HG02870 (cell line): ENCODE results near the gene REM1.
"Not testable (repeated sequence)": the region's sequence is repeated elsewhere in the genome, so short reads cannot be mapped to it uniquely, and the experiment has no call there.

ENCODE experiments used
- ATAC-seq: cut with Tn5 transposase; IDR thresholded peaks from one replicate; pipeline ENCODE4 v1.9.1; 2021; ENCODE audit warnings: mild to moderate bottlenecking, moderate library complexity; ENCODE audit not compliant: unreplicated experiment

REM1 gene

DNA sequence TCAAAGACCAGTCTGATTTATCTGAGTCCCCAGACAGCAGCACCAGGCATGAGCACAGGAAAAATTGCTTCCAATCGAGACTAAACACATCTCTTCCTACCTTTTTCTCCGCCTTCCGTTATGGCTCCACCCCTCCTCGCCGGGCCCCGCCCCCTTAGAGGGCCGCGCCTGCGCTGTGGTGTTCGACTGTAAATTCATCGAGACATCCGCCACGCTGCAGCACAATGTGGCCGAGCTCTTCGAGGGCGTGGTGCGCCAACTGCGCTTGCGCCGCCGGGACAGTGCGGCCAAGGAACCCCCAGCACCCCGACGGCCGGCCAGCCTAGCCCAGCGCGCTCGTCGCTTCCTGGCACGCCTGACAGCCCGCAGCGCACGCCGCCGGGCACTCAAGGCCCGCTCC is 8.9 kb downstream of the REM1 start:
- ATAC-seq, result no peak

DNA sequence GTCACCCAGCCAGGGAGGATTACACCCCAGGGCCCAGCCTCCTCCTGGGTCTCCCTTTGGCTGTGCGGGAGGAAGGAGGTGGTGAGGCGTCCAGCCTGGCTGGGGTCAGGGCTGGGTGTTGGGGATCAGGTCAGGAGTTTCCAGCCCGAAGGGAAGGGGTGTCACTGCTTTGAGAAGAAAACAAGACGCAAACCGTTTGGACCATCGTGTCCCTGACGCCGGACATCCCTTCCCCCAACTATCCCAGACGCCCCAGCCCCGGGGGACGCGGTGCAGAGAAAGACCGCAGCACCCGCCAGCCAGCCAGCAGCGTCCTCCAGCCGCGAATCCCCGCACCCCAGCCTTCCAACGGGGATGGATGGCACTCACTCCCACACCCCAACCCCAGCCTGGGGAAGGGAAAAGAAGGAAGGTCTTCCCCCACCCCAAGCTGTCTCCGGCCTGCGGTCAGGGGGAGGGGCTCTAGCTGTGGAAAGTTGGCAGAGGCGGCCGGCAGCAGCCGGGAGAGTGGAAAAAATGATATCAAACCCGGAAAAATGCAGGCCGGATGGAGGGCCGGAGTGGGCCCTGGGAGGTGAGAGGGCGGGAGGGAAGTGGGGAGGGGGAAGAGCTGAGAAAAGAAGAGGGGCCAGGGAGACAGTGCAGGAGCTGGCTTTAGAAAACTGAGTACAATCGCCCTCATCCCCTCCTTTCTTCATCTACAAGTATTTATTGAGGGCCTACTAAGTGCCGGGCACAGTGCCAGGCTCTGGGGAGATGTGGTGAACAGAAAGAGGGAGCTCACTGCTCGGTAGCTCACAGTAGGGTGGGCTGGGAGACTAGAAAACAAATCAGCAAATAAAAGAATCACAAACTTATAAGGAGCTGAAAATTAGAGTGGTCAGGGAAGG is 10.6 kb downstream of the REM1 start:
- no peak for ATAC-seq

DNA sequence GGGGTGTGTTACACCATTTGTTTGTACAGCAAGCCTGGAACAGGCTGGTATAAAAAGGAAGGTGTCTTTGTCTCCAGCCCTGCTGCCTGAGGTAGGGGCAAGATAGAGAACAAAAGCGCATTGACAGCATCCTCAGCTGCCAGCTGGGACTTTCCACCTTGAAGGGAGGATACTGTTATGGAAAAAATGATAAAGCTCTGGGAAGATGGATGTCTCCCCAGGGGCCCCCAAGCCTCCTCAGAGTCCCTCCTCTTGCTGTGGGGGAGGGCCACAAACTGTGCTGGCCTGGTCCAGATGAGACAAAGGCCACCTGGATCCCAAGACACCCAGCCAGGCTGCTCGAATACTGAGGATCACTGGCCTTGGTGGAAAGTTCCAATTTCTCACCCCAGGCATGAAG is 13.0 kb downstream of the REM1 start:
- no peak for ATAC-seq

DNA sequence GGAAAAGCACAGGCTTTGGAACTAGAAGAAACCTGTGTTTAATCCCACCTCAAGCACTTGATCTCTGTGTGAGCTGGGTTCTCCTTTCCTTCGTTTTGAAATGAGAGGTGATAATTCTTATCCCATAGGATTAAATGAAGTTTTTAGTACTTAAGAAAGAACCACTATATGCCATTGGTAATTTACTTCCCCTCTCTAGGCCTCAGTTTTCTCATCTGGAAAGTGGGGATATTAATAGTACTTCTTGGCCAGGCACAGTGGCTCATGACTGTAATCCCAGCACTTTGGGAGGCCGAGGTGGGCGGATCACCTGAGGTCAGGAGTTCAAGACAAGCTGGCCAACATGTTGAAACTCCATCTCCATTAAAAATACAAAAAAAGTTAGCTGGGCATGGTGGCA is 14.1 kb downstream of the REM1 start:
- no peak for ATAC-seq

DNA sequence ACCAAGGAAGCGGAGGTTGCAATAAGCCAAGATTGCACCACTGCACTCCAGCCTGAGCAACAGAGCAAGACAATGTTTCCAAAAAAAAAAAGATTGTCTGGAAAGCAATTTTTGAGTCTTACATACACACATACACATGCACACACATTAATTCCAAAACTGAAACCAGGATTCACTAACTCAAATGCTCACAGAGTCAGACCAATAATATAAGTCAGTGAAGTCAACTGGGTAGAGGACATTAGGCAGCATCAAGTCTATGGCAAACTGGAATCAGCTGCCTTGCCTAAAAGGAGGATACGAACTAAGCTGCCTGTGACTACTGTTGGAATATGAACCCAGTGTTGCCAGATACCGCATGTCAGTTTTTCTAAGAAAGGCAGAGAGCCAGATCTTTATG is 15.7 kb downstream of the REM1 start:
- no peak for ATAC-seq

DNA sequence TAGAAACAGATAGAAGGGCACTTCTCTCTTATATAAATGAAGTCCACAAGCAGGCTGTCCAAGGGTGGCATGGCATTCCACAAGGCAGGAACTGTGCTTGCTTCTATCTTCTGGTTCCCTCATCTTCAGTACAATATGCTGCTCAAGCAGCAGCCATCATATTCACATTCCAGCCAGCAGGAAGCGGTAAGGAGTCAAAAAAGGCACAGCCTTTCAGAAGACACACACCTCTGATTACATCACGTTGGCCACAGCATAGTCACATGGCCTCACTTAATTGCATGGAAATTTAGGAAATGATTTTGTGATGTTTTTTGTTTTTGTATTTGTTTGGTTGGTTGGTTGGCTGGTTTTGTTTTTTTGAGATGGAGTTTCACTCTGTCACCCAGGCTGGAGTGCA is 19.0 kb downstream of the REM1 start:
- no peak for ATAC-seq

DNA sequence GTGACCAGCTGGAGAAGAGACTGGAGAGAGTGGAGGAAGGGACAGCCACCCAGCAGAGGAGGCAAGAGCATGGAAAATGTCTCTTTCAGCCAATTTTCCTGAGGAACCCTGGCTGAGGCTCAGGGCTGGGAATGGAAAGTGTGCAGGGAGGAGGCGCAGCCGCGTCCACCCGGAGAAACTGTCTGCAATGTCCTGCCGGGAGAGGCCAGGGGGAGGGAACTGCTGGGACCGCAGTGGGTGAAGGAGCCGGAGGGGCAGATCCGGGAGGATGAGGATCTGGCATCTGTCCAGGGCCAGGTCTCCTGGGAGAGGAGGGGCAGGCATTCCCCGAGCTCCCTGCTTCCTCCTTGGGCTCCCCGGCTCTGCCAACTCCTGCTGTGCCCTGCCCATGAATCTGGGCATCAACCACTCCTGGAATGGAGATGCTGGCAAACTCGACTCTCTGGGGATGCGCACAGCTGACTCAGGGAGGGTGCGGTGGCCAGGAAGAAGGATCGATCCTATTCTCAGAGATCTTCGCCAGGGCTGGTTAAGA is 21.7 kb downstream of the REM1 start:
- ATAC-seq, result no peak

DNA sequence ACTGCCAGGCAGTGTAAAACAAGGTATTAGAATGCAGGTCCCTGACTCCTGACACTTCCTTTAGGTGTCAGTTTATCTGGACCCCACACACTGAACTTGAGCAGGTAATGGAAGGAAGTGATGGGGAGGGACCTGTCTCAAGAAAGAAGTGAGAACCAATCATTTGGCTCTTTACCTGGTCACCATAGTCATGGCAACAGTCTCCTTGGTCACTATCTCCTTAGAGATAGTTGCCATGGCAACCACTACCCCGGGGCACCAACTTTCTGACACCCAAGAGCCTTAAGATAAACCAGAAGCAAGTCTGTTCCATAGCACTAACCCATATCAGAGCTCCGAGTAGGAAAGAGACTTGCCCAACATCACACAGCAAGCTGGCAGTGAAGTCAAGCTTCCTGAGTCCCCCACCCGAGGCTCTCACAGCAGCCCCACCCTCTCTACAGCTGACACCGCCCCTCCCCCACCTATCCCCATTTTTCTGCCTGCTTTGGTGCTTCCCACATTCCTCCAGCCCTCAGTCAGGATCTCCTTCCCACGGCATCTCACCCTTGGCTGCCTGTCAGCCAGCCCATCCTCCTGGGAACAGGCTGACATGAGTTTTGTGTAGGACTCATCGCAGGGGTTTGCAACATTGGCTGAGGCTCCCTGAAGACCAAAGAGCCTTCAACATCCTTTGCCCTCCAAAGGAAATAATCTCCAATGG is 22.9 kb downstream of the REM1 start:
- no peak for ATAC-seq

DNA sequence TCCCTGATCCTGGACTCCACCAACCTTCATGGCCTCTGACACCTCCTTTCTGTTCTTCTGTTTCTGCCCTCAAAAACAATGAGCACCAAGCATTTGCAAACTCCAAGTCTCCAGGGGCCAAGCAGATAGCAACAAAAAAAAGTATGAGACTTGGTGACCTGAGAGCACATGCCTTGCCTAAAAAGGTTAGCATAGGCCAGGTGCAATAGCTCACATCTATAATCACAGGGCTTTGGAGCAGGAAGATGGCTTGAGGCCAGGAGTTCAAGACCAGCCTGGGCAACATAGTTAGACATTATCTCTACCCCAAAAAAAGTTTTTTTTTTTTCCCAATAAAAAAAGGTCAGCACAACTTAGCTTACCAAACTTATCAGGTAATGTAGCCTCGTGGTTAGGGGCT is 25.4 kb downstream of the REM1 start:
- ATAC-seq, result no peak

DNA sequence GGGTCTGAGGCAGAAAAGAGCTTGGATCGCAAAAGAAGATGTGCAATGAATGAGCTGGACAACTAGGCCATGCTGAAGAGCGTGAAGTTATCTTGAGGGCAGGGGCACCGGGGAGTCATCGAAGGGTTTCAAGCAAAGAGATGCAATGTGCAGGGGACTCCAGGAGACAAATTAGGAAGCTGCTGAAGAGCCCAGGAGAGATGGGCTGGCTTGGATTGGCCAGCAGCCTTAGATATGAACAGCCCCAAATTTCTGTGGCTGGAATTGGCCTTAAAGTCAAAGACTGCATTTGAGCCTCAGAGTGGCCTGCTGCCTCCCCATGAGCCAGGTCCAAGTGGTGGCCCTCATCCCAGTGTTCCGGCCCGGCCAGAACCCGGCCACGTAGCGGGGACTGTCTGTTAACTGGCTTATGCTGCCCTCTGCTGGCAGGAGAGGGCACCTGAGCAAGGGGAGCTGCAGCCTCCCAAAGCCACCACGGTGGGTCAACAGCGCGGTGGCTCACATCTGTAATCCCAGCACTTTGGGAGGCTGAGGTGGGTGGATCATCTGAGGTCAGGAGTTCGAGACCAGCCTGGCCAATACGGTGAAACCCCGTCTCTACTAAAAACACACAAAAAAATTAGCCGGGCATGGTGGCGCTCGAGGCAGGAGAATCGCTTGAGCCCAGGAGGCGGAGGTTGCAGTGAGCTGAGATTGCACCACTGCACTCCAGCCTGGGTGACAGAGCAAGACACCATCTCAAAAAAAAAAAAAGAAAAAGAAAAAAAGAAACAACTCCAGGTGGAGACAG is 28.0 kb downstream of the REM1 start:
- ATAC-seq, result peak; percentile 95

DNA sequence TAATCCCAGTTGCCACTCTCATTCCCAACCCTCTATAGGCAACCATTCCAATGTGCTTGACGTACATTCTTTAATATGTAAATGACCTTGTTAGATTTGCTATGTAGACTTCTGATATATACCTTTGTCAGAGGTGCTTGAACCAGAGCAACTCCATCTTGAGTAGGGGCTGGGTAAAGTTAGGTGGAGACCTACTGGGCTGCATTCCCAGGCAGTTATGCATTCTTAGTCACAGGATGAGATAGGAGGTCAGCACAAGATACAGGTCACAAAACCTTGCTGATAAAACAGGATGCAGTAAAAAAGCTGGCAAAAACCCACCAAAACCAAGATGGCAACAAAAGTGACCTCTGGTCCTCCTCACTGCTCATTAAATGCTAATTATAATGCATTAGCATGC is 30.8 kb downstream of the REM1 start:
- ATAC-seq, result no peak

DNA sequence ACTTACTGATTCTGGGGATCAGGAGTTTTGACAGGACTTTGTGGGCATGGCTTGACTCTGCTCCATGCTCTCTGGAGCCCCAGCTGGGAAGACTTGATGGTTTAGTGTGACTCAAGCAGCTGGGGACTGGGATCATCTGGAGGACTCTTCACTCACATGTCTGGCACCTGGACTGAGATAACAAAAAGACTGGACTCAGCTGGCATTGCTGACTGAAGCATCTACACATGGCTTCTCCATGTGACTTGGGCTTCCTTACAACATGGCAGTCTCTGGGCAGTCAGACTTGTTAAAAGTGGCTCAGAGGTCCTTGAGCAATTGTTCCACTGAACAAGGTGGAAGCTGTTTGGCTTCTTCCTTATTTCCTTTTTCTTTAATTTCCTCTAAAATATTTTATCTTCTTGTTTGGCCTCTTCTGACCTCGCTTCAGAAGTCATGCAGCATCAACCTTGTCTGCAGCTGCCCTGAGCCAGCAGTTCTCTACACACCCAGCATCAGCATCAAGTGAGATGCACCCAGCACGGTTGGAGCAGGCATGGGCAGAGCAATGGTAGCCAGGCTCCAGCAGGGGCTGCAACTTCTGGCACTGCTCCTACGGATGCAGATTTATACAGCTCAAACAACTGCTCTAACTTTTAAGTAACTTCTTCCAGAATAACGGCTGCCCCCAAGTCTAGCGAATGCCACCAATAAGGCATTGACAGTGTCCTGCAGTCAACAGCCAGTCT is 33.6 kb downstream of the REM1 start:
- no peak for ATAC-seq

DNA sequence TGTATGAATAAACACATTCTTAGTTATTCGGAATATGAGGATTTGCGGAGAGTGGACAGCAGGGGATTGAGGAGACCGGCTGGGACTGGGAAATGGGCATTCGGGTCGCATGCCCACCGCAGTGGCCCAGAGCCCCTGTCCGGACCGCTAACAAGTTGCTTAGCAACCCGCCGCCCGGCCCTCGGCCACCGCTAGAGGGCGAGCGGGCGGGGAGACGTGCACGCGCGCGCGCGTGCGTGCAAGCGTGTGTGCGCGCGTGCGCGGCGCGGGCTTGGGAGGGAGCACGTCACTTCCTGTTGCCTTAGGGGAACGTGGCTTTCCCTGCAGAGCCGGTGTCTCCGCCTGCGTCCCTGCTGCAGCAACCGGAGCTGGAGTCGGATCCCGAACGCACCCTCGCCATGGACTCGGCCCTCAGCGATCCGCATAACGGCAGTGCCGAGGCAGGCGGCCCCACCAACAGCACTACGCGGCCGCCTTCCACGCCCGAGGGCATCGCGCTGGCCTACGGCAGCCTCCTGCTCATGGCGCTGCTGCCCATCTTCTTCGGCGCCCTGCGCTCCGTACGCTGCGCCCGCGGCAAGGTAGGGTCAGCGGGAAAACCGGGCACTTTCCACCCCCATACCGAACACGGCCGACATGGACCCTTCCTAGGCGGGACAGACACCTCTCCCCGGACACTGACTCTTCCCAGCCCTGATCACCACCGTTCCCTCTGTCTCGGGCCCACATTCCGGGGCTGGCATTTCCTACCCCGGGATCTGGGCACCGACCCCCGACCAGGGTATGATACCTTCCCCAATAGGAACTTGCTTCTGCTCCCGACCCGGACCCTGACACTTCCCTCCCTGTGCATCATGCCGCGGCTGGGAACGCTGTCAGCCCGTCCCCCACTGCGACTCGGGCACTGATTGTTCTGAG is 39.3 kb downstream of the REM1 start, which contains the start of gene HM13:
HM13 (plus strand) TSS at position 289 of the 918 bp plus-strand sequence; CDS start at position 399, 110 bp downstream.
- ATAC-seq, result peak; percentile 82

DNA sequence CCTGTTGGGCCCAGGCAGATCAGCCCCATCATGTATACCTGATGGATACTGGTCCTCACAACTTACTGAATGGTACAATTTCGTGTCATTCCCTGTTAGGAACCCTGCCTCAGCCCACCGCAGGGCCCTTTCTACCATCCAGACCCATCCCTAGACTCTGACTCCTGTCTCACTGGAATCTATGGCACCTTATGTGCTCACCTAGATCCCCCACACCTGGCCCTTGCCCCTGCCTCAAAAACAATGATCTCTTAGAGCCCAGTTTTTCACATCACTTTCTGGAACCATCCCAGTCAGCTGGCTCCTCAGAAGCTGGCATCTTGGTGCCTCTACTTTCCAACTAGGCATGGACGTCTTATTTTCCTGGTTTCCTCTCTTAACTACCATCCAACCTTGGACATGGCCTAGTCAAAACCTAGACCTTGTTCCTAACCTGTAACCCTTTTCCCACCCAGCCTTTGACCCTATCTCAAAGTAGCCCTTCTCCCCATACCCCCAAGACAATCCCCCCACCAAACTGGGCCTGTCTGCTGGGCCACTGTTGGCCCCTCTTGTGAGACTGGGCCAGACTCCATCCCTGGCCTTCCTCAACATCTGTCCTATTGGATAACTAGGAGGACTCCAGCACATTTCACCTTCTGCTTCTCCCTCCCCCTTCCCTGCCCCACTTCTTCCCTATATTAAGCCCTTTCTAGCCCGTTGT is 40.1 kb downstream of the REM1 start:
- no peak for ATAC-seq

DNA sequence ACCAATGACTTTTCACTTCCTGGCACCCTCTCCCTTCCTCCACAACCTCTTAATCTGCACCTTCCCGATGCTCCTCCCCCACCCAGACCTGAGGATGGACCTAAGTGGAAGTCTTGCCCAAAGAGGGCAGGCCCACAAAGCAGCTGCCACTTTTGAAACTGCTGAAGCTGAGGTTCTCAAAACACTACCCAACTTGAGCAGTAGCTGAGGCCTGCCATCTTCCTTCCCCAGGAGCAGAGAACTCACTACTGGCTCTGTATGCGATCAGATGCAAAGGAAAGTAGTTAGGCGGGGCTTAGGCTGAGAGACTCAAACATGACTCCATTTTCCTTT is 40.7 kb downstream of the REM1 start:
- no peak for ATAC-seq

DNA sequence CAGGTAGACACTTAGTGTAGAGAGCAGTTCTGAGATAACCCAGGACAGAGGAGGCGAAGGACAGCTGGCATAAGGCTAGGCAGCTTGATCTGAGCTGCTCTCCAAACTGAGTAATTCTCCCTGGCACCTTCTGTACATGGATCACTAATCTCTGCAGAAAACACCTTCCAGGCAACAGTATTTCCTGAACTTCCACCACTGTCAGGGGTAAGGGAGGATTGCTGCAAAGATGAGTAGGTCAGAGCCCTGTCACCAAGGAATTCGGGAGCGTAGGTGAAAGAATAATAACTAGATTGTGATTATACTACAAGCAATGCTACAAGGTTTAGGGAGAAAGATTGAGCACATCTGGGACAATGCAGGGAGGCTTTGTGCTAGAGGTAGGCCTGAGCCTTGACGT is 41.1 kb downstream of the REM1 start:
- no peak for ATAC-seq

DNA sequence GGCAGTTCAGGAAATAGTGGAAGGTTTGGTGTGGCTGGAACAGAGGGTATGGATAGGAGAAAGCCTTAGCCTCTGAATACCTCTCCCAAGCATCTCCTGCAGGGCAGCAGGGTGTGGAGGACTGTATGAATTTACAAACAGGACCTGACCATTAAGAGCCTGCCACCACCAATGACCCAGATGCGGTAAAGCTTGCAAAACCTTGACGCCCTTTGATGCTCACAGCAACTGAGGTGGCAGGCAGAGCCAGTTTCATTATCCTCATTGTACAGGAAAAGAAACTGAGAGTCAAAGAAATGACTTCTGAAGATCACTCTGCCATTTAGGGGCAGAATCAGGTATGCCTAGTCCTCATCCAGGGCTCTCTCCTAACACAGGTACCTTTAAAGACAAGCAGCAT is 41.6 kb downstream of the REM1 start:
- no peak for ATAC-seq

DNA sequence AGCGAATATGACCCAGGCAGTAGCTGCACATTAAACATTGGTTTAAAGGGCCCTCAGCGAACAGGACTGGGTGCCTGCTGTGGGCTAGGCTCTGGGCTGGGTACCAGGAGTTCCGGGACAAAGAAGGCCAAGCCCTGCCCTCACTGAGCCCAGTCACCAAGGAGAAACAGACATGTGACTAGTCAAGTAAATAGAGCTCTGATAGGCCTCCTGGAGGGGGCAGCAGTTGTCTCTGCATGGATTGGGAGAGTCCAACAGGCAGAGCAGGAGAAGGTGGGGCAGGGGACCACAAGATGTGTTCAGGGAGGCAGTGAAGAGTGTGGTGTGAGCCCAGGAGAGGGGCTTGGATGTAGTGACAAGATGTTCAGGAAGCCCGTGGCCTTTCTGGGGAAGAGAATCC is 42.3 kb downstream of the REM1 start:
- ATAC-seq, result no peak

DNA sequence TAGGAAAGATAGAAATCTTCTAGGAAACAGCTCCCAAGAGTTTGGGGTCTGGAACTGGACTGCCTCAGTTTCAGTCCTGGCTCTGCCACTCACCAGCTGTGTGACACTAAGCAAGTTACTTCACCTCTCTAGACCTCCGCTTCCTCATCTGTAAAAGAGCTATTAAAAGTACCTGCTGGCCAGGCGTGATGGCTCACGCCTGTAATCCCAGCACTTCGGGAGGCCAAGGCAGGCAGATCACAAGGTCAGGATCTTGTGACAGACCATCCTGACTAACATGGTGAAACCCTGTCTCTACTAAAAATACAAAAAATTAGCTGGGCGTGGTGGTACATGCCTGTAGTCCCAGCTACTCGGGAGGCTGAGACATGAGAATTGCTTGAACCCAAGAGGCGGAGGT is 46.2 kb downstream of the REM1 start:
- not testable (repeated sequence) for ATAC-seq
